OCI-LY7 (cell line): ENCODE data around the gene MISP. TPM values are rescaled to one million over a fixed set of nuclear protein-coding genes. Genes with fewer than 3 reads are reported as not detected.

ENCODE experiments used
- BruUV-seq: library from RNA; stranded (reverse); fragments of 400-500 nt; replicated peaks from 2 replicates; lab custom pipeline; 2021; lab: Mats Ljungman, UMichigan
- CTCF ChIA-PET: fragments of 300-600 bp; sonication (Branson Sonifier 250); formaldehyde crosslinking; loops from one replicate; lab custom pipeline; 2022; ENCODE audit warnings: antibody characterized with exemption; ENCODE audit not compliant: unreplicated experiment; lab: Charles Lee
- POLR2A ChIA-PET: fragments of 300-600 bp; sonication (Branson Sonifier 250); formaldehyde crosslinking; loops from one replicate; lab custom pipeline; 2022; ENCODE audit warnings: antibody characterized with exemption; lab: Charles Lee
- DNase-seq: peaks from one replicate; pipeline ENCODE4 v3.0.0-alpha.2; 2015; ENCODE audit warnings: low spot score
- H2AFZ ChIP-seq: fragments of 200-600 bp; sonication (generic), shearing (Covaris generic); 2 replicates; pipeline ENCODE4 v1.6.1; 2014; ENCODE audit warnings: mild to moderate bottlenecking, antibody characterized with exemption, low read length, moderate library complexity
- H3K27ac ChIP-seq: fragments of 200-600 bp; sonication (generic); 2 replicates; pipeline ENCODE4 v1.5.1; 2014; ENCODE audit warnings: mixed run types, low read depth, mild to moderate bottlenecking, moderate library complexity, low read length, inconsistent platforms; ENCODE audit not compliant: poor library complexity, severe bottlenecking
- H3K36me3 ChIP-seq: fragments of 200-600 bp; sonication (generic); 2 replicates; pipeline ENCODE4 v1.6.1; 2014; ENCODE audit warnings: mild to moderate bottlenecking, antibody characterized with exemption, low read length, moderate library complexity, mixed read lengths; ENCODE audit not compliant: insufficient read depth
- H3K4me1 ChIP-seq: fragments of 200-600 bp; sonication (generic); 2 replicates; pipeline ENCODE4 v1.5.1; 2014; ENCODE audit warnings: mild to moderate bottlenecking, low read length; ENCODE audit not compliant: insufficient read depth, poor library complexity, severe bottlenecking
- H3K4me2 ChIP-seq: fragments of 200-600 bp; sonication (generic); 2 replicates; pipeline ENCODE4 v1.6.1; 2014; ENCODE audit warnings: mild to moderate bottlenecking, low read length
- H3K4me3 ChIP-seq: fragments of 200-600 bp; sonication (generic); 2 replicates; pipeline ENCODE4 v1.5.1; 2014; ENCODE audit warnings: mild to moderate bottlenecking, low read depth, low read length; ENCODE audit not compliant: poor library complexity, severe bottlenecking
- H3K79me2 ChIP-seq: fragments of 200-600 bp; sonication (generic); 2 replicates; pipeline ENCODE4 v1.6.1; 2016; ENCODE audit warnings: low read depth, mild to moderate bottlenecking, low read length, moderate library complexity, mixed read lengths; ENCODE audit not compliant: insufficient read depth
- H3K9me2 ChIP-seq: fragments of 200-600 bp; sonication (generic); 2 replicates; pipeline ENCODE4 v1.6.1; 2016; ENCODE audit warnings: mild to moderate bottlenecking, low read length, mixed read lengths; ENCODE audit not compliant: insufficient read depth
- H3K9me3 ChIP-seq: fragments of 200-600 bp; sonication (generic); 2 replicates; pipeline ENCODE4 v1.6.1; 2014; ENCODE audit warnings: mild to moderate bottlenecking, mixed run types, low read length, mixed read lengths
- H4K20me1 ChIP-seq: fragments of 200-600 bp; sonication (generic); 2 replicates; pipeline ENCODE4 v1.6.1; 2014; ENCODE audit warnings: mild to moderate bottlenecking, antibody characterized with exemption, low read length, moderate library complexity, mixed read lengths; ENCODE audit not compliant: insufficient read depth
- EZH2phosphoT487 ChIP-seq: fragments of 200-600 bp; sonication (generic); IDR thresholded peaks from 2 replicates; pipeline ENCODE4 v1.6.1; 2018; ENCODE audit warnings: low read depth, borderline replicate concordance, mild to moderate bottlenecking, mixed run types, antibody characterized with exemption, low read length, moderate library complexity, mixed read lengths
- intact Hi-C: fragments of 100-400 bp; cut with micrococcal nuclease; formaldehyde crosslinking; loops from one replicate; pipeline ENCODE4 v1.10.0; 2022; ENCODE audit not compliant: unreplicated experiment
- total RNA-seq, 2 experiments: library from RNA; depleted of rRNA in 1 of 2; stranded (reverse); fragments of >200 nt in 1 of 2; shearing (Covaris generic) in 1 of 2; gene quantifications; 2 replicates each; pipeline ENCODE4 v1.2.3, GENCODE V29; 2014 to 2022
- TF ChIP-seq, protein P1 (sequence below): fragments of 200-600 bp; sonication (generic); conservative IDR thresholded peaks from 2 replicates; pipeline ENCODE4 v1.5.1; 2014; ENCODE audit warnings: mild to moderate bottlenecking, antibody characterized with exemption, low read length, moderate library complexity, mixed read lengths

The MISP gene
- total RNA-seq, 2 experiments from 2014 or later: 0.23 TPM; not detected in 1

DNA sequence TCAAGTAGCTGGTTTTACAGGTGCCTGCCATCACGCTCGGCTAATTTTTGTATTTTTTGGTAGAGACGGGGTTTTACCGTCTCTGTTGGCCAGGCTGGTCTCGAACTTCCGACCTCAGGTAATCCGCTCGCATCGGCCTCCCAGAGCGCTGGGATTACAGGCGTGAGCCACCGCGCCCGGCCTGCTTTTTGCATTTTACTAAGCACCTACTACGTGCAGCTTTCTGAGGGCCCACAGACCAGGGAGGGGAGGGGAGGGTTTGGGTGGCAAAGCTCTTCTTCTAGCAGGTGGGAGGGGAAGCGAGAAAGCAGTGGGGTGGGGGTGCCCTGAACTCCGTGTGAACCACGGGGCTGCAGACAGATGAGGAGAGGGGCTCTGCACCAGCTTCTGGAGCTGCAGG is 27.2 kb upstream of the MISP start:
- Histone ChIP-seq H3K4me2 (no peak overlapping the region), H3K27ac (no peak overlapping the region), H3K4me3 (no peak overlapping the region), H3K4me1 (peaks cover 27% of the 10 kb centered on the region), H3K9me3 (no peaks in the 10 kb centered on the region), H2AFZ (no peak overlapping the region), H4K20me1 (no peaks in the 10 kb centered on the region), H3K79me2 (no peaks in the 10 kb centered on the region), H3K9me2 (no peaks in the 10 kb centered on the region), H3K36me3 (no peaks in the 10 kb centered on the region)
- DNase-seq: no peak
- ChIA-PET POLR2A (interaction anchor here (0.6 kb wide), 1 partner anchor 22 kb away, joined by 3 read pairs; no protein-coding TSS in a partner anchor), CTCF (no interaction called here)
- TF ChIP-seq, protein P1, sequence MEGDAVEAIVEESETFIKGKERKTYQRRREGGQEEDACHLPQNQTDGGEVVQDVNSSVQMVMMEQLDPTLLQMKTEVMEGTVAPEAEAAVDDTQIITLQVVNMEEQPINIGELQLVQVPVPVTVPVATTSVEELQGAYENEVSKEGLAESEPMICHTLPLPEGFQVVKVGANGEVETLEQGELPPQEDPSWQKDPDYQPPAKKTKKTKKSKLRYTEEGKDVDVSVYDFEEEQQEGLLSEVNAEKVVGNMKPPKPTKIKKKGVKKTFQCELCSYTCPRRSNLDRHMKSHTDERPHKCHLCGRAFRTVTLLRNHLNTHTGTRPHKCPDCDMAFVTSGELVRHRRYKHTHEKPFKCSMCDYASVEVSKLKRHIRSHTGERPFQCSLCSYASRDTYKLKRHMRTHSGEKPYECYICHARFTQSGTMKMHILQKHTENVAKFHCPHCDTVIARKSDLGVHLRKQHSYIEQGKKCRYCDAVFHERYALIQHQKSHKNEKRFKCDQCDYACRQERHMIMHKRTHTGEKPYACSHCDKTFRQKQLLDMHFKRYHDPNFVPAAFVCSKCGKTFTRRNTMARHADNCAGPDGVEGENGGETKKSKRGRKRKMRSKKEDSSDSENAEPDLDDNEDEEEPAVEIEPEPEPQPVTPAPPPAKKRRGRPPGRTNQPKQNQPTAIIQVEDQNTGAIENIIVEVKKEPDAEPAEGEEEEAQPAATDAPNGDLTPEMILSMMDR: no peak
- no peak for TF ChIP-seq EZH2phosphoT487
- no TSS peak for BruUV-seq
- intact Hi-C loops: no loop called here

DNA sequence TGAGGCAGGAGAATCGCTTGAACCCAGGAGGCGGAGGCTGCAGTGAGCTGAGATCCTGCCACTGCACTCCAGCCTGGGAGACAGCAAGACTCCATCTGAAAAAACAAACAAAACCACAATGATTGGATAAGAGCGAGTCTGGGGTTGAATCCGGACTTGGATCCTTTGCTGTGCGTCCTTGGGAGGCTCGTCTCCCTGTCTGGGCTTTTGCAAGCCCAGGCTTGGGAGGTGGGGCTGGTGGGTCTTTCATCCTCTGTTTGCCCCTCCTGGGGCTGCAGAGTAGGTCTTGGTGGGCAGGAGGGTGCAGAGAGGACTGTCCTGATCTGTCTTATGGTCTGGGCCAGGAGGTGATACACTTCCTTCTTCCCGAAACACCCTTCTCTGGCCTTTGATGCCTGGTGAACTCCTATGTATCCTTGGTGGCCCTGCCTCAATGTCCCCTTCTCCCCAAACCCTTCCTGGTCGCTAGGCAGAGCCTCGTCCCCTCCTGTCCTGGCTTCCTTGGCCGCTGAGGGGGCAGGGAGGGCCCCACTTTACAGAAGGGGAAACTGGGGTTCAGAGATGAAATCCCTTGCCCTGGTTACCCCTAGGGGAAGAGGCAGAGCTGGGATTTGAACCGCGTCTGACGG is 25.3 kb upstream of the MISP start:
- Histone ChIP-seq H3K4me2 (no peak overlapping the region), H3K4me1 (peaks cover 40% of the 10 kb centered on the region), H2AFZ (no peak overlapping the region), H4K20me1 (no peaks in the 10 kb centered on the region), H3K9me2 (no peaks in the 10 kb centered on the region), H3K27ac (no peak overlapping the region), H3K4me3 (no peak overlapping the region), H3K9me3 (no peaks in the 10 kb centered on the region), H3K79me2 (no peaks in the 10 kb centered on the region), H3K36me3 (no peaks in the 10 kb centered on the region)
- intact Hi-C loops: no loop called here
- CTCF ChIA-PET: no interaction called here
- no peak for DNase-seq
- TF ChIP-seq EZH2phosphoT487: no peak
- TF ChIP-seq, protein P1: no peak
- no TSS peak for BruUV-seq
- POLR2A ChIA-PET: no interaction called here
